Measurements from ENCODE around the gene TMEM273.
A peak's percentile ranks its signal among the peaks of the same experiment; 100 is the strongest.

TMEM273 gene

DNA sequence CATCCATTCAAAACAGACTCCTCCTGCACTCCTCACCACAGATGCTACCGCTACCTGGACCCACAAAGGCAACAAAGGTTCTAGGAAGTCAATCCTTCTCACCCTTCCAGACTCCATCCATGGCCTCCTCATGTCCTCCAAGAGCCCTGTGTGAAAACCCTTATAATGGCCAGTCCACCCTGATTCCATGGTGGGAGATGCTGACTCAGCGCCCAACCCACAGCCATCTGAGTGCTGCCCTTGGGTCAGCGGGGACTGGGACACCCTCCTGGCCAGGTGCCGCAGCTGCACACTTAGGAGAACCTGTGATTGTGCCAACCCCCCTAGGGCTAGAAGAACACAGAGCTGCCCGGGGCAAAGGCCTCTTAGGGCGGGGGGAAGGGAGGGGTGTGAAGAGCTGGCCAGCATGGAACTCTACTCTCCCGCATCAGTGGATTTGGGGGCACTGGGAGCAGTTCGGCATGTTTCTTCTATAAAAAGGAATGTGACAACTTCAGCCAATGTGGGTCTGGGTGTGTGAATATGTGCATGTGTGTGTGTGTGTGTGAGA is 25.4 kb downstream of the TMEM273 start:
- Mint-ChIP-seq H3K4me3 (no peak overlapping the region), H3K27me3 (no peaks in the 10 kb centered on the region), H3K9me3 (no peaks in the 10 kb centered on the region), H3K4me1 (ENCODE audit: low read depth in 2 of 2) (peaks cover 15 to 23% of the 10 kb centered on the region in 2 donors), H3K36me3 (ENCODE audit: insufficient read depth) (peaks cover 12% of the 10 kb centered on the region), H3K27ac (no peak overlapping the region)
- ATAC-seq (replicated peaks) (no peak), DNase-seq (no peak)

DNA sequence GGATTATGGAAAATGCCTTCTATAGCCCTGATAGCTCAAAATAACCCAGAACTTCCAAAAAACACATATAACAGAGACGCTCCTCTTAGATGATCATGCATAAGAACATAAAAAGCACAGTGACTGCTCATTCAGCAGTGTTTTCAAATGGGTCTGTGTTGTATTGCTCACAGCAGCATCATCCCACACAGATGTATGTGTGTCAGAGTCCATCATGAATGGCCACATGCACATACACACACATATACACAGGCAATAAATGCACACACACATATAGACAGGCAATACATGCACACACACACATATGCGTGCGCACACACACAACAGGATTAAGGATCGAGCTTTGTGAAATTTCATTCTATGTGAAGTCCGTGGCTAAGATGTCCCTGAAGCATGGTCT is 26.1 kb downstream of the TMEM273 start:
- Mint-ChIP-seq H3K4me3 (no peak overlapping the region), H3K27me3 (no peaks in the 10 kb centered on the region), H3K36me3 (ENCODE audit: insufficient read depth) (peaks cover 12% of the 10 kb centered on the region), H3K4me1 (ENCODE audit: low read depth in 2 of 2) (peaks cover 21 to 27% of the 10 kb centered on the region in 2 donors), H3K9me3 (no peaks in the 10 kb centered on the region), H3K27ac (no peak overlapping the region)
- DNase-seq (no peak), ATAC-seq (replicated peaks) (no peak)

DNA sequence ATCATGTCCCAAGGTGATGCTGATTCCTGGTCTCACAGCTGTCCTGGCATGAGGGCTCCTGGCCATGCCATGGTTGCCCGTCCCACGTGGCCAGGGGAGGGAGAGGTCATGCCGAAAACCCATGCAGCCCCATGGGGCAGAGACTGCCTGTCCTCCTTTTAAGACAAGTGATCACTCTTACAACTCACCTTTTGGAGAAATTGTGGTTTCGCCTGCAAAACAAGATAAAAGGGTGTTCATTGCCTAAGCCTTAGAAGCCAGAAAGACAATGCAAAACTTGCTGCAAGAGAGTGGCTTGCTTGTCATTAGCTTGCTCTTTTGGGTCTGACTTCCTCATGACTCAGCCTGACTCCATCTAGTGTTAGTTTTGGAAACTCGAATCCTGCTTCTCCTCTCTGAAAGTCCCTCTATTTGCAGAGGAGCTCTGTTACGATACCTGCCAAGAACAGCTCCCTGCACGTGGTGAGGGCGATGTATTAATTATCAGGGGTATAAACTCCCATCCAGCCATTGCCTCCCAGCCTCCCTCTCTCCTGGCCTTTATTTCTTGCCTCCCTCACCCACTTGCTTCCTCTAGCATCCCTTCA is 26.7 kb downstream of the TMEM273 start:
- no peak overlapping the region for H3K4me3 Mint-ChIP-seq

DNA sequence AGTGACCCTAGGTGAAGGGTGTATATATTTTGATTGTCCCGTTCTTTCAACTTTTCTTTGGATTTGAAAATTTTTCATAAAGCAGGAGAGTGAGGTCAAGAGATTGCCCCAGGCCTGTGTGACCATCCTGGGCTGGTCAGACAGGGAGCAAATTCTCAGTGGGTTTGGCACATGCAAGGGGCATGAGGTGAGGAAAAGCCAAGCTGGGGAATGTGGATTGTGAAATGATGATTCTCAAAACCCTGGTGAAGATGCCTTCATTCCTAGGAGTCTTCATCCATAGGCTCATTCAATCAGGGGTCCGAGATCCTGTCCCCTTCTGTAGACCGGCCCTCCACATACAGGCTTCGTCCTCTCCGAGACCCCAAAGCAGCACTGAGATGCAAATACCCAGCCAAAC is 27.4 kb downstream of the TMEM273 start:
- no peak overlapping the region for H3K27ac Mint-ChIP-seq
- DNase-seq (no peak), ATAC-seq (replicated peaks) (no peak)
- no peaks in the 10 kb centered on the region for H3K27me3 Mint-ChIP-seq
- H3K36me3 Mint-ChIP-seq (ENCODE audit: insufficient read depth): peaks cover 12% of the 10 kb centered on the region
- no peaks in the 10 kb centered on the region for H3K9me3 Mint-ChIP-seq
- H3K4me1 Mint-ChIP-seq (ENCODE audit: low read depth in 2 of 2): peaks cover 26 to 28% of the 10 kb centered on the region in 2 donors
- no peak overlapping the region for H3K4me3 Mint-ChIP-seq

More for the DNA sequence above, 26.7 kb downstream of the TMEM273 start:
- DNase-seq: no peak
- no peak for ATAC-seq (replicated peaks)
- no peak overlapping the region for H3K27ac Mint-ChIP-seq
- no peaks in the 10 kb centered on the region for H3K9me3 Mint-ChIP-seq
- H3K4me1 Mint-ChIP-seq (ENCODE audit: low read depth in 2 of 2): peaks cover 25 to 30% of the 10 kb centered on the region in 2 donors
- peaks cover 12% of the 10 kb centered on the region for H3K36me3 Mint-ChIP-seq (ENCODE audit: insufficient read depth)
- H3K27me3 Mint-ChIP-seq: no peaks in the 10 kb centered on the region

DNA sequence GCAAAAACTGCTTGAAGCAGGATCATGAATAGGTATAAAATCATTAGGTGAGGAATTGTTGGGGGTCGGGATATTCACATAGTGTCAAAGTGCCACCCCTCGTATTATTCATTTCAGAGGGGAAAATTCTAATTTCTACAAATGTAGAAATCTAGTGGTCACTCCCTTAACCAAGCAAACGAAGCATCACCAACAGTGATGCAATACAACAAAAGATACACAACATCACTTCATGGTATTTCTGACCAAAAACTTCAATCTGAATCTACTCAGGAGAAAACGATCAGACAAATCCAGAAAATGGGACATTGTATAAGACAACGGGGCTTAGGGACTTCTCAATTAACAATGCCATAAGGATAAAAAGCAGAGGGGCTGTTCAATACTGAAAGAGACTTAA is 28.1 kb downstream of the TMEM273 start:
- H3K27me3 Mint-ChIP-seq: no peaks in the 10 kb centered on the region
- no peaks in the 10 kb centered on the region for H3K9me3 Mint-ChIP-seq
- ATAC-seq (replicated peaks): no peak
- no peak overlapping the region for H3K4me3 Mint-ChIP-seq
- H3K27ac Mint-ChIP-seq: no peak overlapping the region
- DNase-seq: no peak
- H3K36me3 Mint-ChIP-seq (ENCODE audit: insufficient read depth): peaks cover 12% of the 10 kb centered on the region
- H3K4me1 Mint-ChIP-seq (ENCODE audit: low read depth in 2 of 2): peaks cover 26% of the 10 kb centered on the region in 2 donors

DNA sequence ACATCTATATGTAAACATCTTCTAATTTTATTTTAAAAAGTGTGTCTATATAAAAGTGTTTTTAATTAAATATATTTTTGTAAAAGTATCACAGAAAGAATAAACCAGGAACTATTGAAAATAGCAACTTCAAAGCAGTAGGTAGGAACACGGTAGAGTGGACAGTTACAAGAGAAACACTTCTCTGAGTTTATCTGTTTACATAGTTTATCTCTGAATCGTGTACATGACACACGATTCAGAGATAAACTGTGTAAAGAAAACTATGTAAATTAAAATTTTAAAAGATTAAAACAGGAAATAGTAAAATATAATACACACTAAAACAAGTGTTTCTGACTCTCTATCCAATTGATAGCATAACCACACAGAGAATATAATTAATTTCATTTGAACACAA is 29.3 kb downstream of the TMEM273 start:
- no peak overlapping the region for H3K4me3 Mint-ChIP-seq
- peaks cover 15 to 16% of the 10 kb centered on the region in 2 donors for H3K4me1 Mint-ChIP-seq (ENCODE audit: low read depth in 2 of 2)
- ATAC-seq (replicated peaks) (no peak), DNase-seq (no peak)
- H3K27ac Mint-ChIP-seq: no peak overlapping the region
- peaks cover 9% of the 10 kb centered on the region for H3K36me3 Mint-ChIP-seq (ENCODE audit: insufficient read depth)
- no peaks in the 10 kb centered on the region for H3K27me3 Mint-ChIP-seq
- no peaks in the 10 kb centered on the region for H3K9me3 Mint-ChIP-seq

DNA sequence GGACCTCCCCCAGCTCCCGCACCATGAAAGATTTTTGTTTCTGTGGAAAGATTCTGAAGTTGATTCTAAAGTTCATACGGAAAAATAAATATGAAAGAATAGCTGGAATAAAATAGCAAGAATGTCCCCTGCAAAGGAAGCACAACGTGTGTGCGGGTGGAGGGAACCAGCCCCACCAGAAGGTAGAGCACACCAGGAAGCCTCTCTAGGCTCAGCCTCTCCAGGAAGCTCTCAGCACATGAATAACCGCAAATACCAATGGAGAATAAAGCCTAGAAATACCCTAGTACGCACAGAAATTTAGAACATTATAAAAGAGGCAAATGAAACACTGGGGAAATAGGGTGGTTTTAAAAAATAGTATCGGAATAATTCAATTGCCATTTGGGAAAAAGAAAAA is 29.8 kb downstream of the TMEM273 start:
- H3K9me3 Mint-ChIP-seq: no peaks in the 10 kb centered on the region
- DNase-seq (no peak), ATAC-seq (replicated peaks) (no peak)
- H3K27me3 Mint-ChIP-seq: peaks cover 0 to 3% of the 10 kb centered on the region in 2 donors
- H3K4me3 Mint-ChIP-seq: no peak overlapping the region
- H3K36me3 Mint-ChIP-seq (ENCODE audit: insufficient read depth): peaks cover 9% of the 10 kb centered on the region
- peaks cover 15 to 16% of the 10 kb centered on the region in 2 donors for H3K4me1 Mint-ChIP-seq (ENCODE audit: low read depth in 2 of 2)
- no peak overlapping the region for H3K27ac Mint-ChIP-seq

DNA sequence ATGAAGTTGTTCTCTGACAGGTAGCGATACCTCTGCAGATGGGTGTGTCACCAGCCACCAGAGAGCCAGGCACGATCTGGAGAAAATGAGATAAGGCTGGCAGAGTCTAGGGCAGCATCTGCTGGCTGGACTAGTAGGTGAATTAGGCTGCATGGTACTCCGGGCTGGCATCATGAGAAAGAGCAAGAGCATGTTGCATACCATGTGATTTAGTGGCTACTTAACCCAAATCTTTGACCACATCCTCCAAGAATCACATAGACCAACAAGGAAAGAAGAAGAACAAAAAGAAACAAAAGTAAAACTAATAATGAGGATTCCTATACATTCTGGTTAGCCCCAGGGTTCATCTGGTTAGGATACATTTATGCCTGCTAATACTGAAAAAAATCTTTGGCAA is 31.0 kb downstream of the TMEM273 start:
- H3K9me3 Mint-ChIP-seq: no peaks in the 10 kb centered on the region
- ATAC-seq (replicated peaks) (peak; percentile 74), DNase-seq (no peak)
- peaks cover 9% of the 10 kb centered on the region for H3K36me3 Mint-ChIP-seq (ENCODE audit: insufficient read depth)
- H3K27me3 Mint-ChIP-seq: peaks cover 0 to 11% of the 10 kb centered on the region in 2 donors
- peaks cover 15 to 16% of the 10 kb centered on the region in 2 donors for H3K4me1 Mint-ChIP-seq (ENCODE audit: low read depth in 2 of 2)
- H3K4me3 Mint-ChIP-seq: peak overlapping the region in 1 of 2 donors; percentile 19
- H3K27ac Mint-ChIP-seq: peak overlapping the region in 1 of 2 donors; percentile 21

DNA sequence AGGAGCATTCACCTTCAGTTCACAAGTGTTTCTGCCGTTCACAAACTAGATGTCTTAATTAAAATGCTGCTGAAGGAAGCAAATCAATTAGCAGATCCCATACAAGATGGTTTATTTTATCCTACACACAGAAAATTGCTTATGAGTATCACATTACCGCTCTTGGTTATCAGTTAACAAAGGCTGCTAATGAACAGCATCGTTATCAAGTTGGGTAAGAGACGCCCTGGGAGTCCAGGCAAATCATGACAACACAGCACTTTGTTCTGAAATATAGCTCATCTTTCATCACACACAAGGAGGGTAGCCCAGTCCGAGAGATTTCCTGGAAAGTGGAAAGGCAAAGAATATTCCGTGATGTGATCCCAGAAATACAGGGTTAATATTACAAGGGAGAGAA is 33.5 kb downstream of the TMEM273 start:
- H3K4me1 Mint-ChIP-seq (ENCODE audit: low read depth in 2 of 2): peaks cover 18 to 24% of the 10 kb centered on the region in 2 donors
- no peaks in the 10 kb centered on the region for H3K9me3 Mint-ChIP-seq
- DNase-seq: no peak

DNA sequence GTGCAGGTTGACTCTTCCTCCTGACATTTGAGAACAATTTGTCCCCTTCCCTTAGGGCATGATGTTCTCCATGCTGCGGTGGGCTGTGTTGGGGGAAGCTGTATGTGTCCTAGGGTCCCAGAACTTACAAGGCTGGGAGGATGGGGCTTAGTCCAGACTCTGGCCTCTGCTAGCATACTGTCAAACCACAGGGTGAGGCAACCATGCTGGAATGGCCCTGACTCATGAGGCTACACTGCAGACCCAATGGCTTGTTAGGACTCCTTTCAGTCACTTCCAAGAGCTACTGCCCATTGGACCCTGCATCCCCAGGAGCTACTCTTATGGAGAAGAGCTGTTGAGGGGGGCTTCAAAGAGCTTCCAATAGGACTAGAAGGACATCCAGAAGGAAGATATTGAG is 34.2 kb downstream of the TMEM273 start:
- no peaks in the 10 kb centered on the region for H3K36me3 Mint-ChIP-seq (ENCODE audit: insufficient read depth)
- ATAC-seq (replicated peaks) (no peak), DNase-seq (no peak)
- no peak overlapping the region for H3K27ac Mint-ChIP-seq
- H3K4me1 Mint-ChIP-seq (ENCODE audit: low read depth in 2 of 2): peaks cover 18 to 24% of the 10 kb centered on the region in 2 donors
- peaks cover 0 to 23% of the 10 kb centered on the region in 2 donors for H3K27me3 Mint-ChIP-seq
- no peaks in the 10 kb centered on the region for H3K9me3 Mint-ChIP-seq
- H3K4me3 Mint-ChIP-seq: no peak overlapping the region

More for the DNA sequence above, 33.5 kb downstream of the TMEM273 start:
- no peak for ATAC-seq (replicated peaks)
- Mint-ChIP-seq H3K36me3 (ENCODE audit: insufficient read depth) (peaks cover 4% of the 10 kb centered on the region), H3K27me3 (peaks cover 0 to 19% of the 10 kb centered on the region in 2 donors), H3K4me3 (no peak overlapping the region), H3K27ac (no peak overlapping the region)

DNA sequence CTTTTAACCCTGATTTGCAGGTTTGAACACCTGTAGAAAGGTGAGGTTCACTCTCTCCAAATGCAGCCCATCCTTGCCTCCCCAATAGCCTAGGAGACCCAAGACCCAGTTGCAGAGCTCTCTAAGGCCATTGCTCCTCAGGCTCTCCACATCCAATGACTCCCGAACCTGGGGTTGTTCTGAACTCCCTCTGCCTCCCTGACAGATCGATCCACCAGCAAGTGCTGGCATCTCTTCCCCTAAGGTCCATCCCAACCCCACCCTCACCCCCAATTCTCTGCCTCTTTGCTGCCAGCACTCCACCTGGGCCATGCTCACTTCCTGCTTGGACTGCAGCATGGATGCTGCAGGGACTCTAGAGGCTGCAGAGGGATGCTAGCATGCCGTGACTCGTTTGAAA is 35.1 kb downstream of the TMEM273 start:
- Mint-ChIP-seq H3K27ac (peak overlapping the region in 1 of 2 donors; percentile 14), H3K4me1 (ENCODE audit: low read depth in 2 of 2) (peaks cover 18 to 24% of the 10 kb centered on the region in 2 donors)
- no peak for DNase-seq

DNA sequence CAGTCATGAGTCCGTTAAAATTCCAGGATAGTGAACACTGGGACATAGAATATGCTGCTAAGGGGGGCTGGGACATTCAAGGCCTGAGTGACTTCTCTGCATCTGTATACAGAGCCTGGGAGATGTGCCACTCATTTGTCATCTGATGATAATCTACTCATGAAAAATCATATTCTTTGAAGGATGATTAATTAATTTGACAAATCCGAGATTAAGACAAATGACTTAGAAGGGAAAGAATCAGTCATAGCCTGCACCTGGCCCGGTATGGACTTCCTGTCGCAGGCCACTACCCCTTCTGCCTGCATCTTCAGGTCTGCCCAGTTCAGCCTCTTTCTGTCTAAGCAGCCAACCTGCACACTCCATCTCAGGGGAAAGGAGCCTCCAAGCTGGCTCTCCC is 35.5 kb downstream of the TMEM273 start:
- Mint-ChIP-seq H3K36me3 (ENCODE audit: insufficient read depth) (no peaks in the 10 kb centered on the region), H3K9me3 (peaks cover 2 to 10% of the 10 kb centered on the region in 2 donors), H3K27ac (peak overlapping the region in 1 of 2 donors; percentile 14), H3K4me3 (no peak overlapping the region), H3K27me3 (peaks cover 5 to 23% of the 10 kb centered on the region in 2 donors), H3K4me1 (ENCODE audit: low read depth in 2 of 2) (peaks cover 16 to 22% of the 10 kb centered on the region in 2 donors)
- DNase-seq: no peak
- no peak for ATAC-seq (replicated peaks)

More for the DNA sequence above, 35.1 kb downstream of the TMEM273 start:
- H3K9me3 Mint-ChIP-seq: peaks cover 2 to 5% of the 10 kb centered on the region in 2 donors
- H3K4me3 Mint-ChIP-seq: no peak overlapping the region
- H3K27me3 Mint-ChIP-seq: peaks cover 4 to 23% of the 10 kb centered on the region in 2 donors
- H3K36me3 Mint-ChIP-seq (ENCODE audit: insufficient read depth): no peaks in the 10 kb centered on the region
- ATAC-seq (replicated peaks): no peak

DNA sequence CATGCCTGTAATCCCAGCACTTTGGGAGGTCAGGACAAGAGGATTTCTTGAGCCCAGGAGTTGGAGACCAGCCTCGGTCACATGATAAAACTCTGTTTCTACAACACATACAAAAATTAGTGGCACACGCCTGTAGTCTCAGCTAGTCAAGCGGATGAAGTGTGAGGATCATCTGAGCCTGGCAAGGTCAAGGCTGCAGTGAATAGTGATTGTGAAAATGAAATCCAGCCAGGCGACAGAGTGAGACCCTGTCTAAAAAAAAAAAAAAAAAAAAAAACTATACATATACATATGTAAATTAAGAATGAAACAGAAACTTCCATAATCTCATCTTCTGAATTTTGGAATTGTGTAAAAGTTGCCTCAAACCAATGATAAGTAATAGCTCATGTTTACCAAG is 36.2 kb downstream of the TMEM273 start:
- Mint-ChIP-seq H3K27ac (no peak overlapping the region), H3K4me3 (no peak overlapping the region), H3K9me3 (peaks cover 2 to 11% of the 10 kb centered on the region in 2 donors), H3K4me1 (ENCODE audit: low read depth in 2 of 2) (peaks cover 10 to 16% of the 10 kb centered on the region in 2 donors), H3K27me3 (peaks cover 5 to 23% of the 10 kb centered on the region in 2 donors), H3K36me3 (ENCODE audit: insufficient read depth) (no peaks in the 10 kb centered on the region)
- DNase-seq (no peak), ATAC-seq (replicated peaks) (no peak)

DNA sequence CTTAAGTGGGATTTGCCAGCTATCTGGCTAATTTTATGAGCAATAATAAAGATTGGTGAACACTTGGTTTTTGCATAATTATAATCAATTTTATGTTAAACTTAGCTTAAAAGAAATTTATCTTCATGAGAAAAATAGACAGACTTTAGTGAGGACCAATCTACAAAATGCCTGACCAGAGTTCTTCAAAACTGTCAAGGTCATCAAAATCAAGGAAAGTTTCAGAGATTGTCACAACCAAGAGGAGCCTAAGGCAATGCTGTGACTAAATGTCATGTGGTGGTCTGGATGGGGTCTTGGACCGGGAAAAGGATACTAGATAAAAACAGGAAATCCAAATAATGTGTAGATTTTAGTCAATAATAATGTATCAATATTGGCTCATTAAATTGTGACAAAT is 36.7 kb downstream of the TMEM273 start:
- DNase-seq (no peak), ATAC-seq (replicated peaks) (no peak)
- Mint-ChIP-seq H3K27me3 (peaks cover 5 to 23% of the 10 kb centered on the region in 2 donors), H3K4me1 (ENCODE audit: low read depth in 2 of 2) (peaks cover 5 to 12% of the 10 kb centered on the region in 2 donors), H3K9me3 (peaks cover 2 to 11% of the 10 kb centered on the region in 2 donors), H3K4me3 (no peak overlapping the region), H3K36me3 (ENCODE audit: insufficient read depth) (no peaks in the 10 kb centered on the region), H3K27ac (no peak overlapping the region)
